WTC11 (cell line): ENCODE data around the gene CRAT.
"Not testable (repeated sequence)": the region's sequence is repeated elsewhere in the genome, so short reads cannot be mapped to it uniquely, and the experiment has no call there.

Source experiments
- CREB1 ChIP-seq: sonication (generic); formaldehyde crosslinking; IDR thresholded peaks from 2 replicates; pipeline ENCODE4 v1.8.0; 2023; ENCODE audit warnings: mild to moderate bottlenecking, missing genetic modification reagents
- IRF2 ChIP-seq: sonication (generic); formaldehyde crosslinking; IDR thresholded peaks from 2 replicates; pipeline ENCODE4 v1.8.0; 2022; ENCODE audit warnings: low read depth, missing genetic modification reagents, borderline replicate concordance
- JAZF1 ChIP-seq: fragments of 250-450 bp; sonication (Bioruptor Pico); IDR thresholded peaks from 2 replicates; pipeline ENCODE4 v1.9.0; 2021; ENCODE audit warnings: moderate library complexity, mild to moderate bottlenecking, inconsistent platforms
- NR2C2 ChIP-seq: sonication (generic); formaldehyde crosslinking; IDR thresholded peaks from 2 replicates; pipeline ENCODE4 v1.8.0; 2022; ENCODE audit warnings: mild to moderate bottlenecking, missing genetic modification reagents
- RELA ChIP-seq: sonication (generic); formaldehyde crosslinking; IDR thresholded peaks from 2 replicates; pipeline ENCODE4 v1.8.1; 2022; ENCODE audit warnings: missing genetic modification reagents, mild to moderate bottlenecking, borderline replicate concordance
- USF2 ChIP-seq: sonication (generic); formaldehyde crosslinking; IDR thresholded peaks from 2 replicates; pipeline ENCODE4 v1.8.1; 2023; ENCODE audit warnings: mild to moderate bottlenecking, missing genetic modification reagents, moderate library complexity
- ZBTB43 ChIP-seq: sonication (generic); formaldehyde crosslinking; IDR thresholded peaks from 2 replicates; pipeline ENCODE4 v1.8.1; 2023; ENCODE audit warnings: mild to moderate bottlenecking, missing genetic modification reagents
- TF ChIP-seq, protein P1 (sequence below): fragments of 200-600 bp; IDR thresholded peaks from 2 replicates; pipeline ENCODE4 v1.8.0; 2022; ENCODE audit warnings: antibody characterized with exemption

- not testable (repeated sequence) for TF ChIP-seq CREB1 (CRISPR knock-in tag); JAZF1; RELA (CRISPR knock-in tag); ZBTB43; USF2 (CRISPR knock-in tag); NR2C2 (CRISPR knock-in tag); IRF2 (CRISPR knock-in tag)
- TF ChIP-seq, protein P1, sequence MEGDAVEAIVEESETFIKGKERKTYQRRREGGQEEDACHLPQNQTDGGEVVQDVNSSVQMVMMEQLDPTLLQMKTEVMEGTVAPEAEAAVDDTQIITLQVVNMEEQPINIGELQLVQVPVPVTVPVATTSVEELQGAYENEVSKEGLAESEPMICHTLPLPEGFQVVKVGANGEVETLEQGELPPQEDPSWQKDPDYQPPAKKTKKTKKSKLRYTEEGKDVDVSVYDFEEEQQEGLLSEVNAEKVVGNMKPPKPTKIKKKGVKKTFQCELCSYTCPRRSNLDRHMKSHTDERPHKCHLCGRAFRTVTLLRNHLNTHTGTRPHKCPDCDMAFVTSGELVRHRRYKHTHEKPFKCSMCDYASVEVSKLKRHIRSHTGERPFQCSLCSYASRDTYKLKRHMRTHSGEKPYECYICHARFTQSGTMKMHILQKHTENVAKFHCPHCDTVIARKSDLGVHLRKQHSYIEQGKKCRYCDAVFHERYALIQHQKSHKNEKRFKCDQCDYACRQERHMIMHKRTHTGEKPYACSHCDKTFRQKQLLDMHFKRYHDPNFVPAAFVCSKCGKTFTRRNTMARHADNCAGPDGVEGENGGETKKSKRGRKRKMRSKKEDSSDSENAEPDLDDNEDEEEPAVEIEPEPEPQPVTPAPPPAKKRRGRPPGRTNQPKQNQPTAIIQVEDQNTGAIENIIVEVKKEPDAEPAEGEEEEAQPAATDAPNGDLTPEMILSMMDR = not testable (repeated sequence)
Observed at GRCh38 chr9:129112526-129112925, 1.9 kb upstream of the CRAT start.
